ENCODE measurements around the gene CELF1.

- TF ChIP-seq, protein P1, sequence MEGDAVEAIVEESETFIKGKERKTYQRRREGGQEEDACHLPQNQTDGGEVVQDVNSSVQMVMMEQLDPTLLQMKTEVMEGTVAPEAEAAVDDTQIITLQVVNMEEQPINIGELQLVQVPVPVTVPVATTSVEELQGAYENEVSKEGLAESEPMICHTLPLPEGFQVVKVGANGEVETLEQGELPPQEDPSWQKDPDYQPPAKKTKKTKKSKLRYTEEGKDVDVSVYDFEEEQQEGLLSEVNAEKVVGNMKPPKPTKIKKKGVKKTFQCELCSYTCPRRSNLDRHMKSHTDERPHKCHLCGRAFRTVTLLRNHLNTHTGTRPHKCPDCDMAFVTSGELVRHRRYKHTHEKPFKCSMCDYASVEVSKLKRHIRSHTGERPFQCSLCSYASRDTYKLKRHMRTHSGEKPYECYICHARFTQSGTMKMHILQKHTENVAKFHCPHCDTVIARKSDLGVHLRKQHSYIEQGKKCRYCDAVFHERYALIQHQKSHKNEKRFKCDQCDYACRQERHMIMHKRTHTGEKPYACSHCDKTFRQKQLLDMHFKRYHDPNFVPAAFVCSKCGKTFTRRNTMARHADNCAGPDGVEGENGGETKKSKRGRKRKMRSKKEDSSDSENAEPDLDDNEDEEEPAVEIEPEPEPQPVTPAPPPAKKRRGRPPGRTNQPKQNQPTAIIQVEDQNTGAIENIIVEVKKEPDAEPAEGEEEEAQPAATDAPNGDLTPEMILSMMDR (IDR thresholded peaks at IDR 0.05) = no peak
- no peak for TF ChIP-seq ZFX (IDR thresholded peaks at IDR 0.05; ENCODE audit: borderline replicate concordance)
These were observed 23.0 kb downstream of the CELF1 start for GRCh38 chr11:47529951-47530350.

Data from 22Rv1 (cell line).